Occipital lobe (tissue), 2 donors: ENCODE data around the gene NOS2. TPM values are rescaled to one million over a fixed set of nuclear protein-coding genes. Genes with fewer than 3 reads are reported as not detected.
"Not testable (repeated sequence)": the region's sequence is repeated elsewhere in the genome, so short reads cannot be mapped to it uniquely, and the experiment has no call there.

ENCODE experiments used
- DNase-seq: peaks from one replicate; lab custom pipeline; 2025; lab: John Stamatoyannopoulos, UW
- total RNA-seq: library from RNA; depleted of rRNA; stranded (reverse); fragments of >200 nt; gene quantifications from one replicate; pipeline ENCODE4 v1.2.3, GENCODE V29; 2014

NOS2 gene
- total RNA-seq, result 0.47 TPM

DNA sequence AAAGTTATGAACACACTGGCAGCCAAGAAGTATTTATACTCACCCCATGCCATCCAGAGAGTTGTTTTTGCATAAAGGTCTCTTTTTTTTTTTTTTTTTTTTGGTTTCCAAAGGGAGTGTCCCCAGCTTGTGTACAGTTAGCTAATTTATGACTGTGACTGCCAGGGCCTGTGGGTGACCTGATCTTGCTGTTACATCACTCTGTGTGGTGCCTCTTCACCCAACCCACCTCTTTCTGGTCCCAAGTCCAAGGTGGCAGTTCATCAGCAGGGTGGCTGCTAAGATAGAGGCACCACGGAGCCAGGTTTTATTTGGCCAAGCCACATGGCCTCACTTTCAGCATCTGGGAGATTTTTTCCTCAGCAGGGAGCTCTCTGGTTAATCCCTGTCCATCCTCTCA is at the start of gene NOS2:
Gene NOS2 (minus strand): TSS at position 8 of the 400 bp plus-strand sequence. CDS start 1,720 bp downstream, outside the sequence.
- no peak for DNase-seq

DNA sequence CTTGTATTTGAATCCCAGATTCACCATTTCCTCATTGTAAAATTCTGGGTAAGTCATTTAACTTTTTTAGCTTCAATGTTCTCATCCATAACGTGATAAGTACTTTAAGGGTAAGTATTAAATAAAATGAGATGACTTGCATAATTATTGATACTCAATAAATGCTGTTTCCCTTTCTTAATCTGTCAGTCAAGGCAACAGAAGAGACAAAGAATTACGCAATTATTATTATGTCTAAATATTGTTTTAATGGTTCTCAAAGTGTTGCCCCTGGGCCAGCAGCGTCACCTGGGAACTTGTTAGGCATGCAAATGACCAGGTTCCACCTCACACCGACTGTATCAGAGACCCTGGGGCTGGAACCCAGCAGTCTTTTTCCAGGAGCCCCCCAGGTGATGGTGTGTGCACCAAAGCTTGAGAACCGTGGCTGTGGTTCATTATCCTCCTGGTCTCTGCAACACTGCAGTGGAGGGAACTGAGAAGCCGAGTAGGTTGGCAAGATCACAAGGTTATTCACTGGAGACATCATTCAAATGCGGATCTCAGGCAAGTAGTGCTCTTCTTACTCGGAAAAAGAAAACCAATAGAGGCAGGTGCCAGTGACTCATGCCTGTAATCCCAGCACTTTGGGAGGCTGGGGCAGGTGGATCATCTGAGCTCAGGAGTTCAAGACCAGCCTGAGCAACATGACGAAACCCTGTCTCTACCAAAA is 49.3 kb upstream of the NOS2 start:
- DNase-seq, result no peak

DNA sequence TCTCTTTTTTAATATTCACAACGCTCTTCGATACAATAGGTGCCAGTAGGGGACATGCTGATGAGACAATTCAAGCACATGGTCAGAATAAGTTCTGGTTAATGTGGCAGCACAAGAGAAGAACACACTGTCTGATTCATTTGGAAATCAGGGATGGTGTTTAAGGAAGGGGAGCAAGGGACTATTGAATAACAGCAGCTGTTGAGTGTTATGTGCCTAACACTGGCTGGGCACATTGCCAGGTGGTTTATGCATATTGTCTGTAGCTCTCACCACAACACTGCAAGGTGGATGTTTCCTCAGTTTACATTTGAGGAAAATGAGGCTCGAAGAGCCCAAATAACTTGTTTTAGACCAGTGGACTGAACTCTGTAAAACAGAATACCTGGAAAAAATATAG is 48.6 kb upstream of the NOS2 start:
- no peak for DNase-seq

DNA sequence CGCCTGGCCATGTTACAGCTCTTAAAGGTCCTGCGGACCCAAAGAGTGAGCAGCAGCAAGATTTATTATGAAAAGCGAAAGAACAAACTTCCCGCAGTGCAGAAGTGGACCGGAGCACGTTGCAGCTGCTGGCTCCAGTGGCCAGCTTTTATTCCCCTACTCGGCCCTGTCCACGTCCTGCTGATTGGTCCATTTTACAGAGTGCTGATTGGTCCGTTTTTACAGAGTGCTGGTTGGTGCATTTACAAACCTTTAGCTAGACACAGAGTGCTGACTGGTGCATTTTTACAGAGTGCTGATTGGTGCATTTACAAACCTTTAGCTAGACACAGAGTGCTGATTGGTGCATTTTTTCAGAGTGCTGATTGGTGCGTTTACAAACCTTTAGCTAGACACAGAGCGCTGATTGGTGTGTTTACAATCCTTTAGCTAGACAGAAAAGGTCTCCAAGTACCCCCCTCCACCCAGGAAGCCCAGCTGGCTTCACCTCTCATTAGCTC is 46.5 kb upstream of the NOS2 start:
- DNase-seq, result not testable (repeated sequence)

DNA sequence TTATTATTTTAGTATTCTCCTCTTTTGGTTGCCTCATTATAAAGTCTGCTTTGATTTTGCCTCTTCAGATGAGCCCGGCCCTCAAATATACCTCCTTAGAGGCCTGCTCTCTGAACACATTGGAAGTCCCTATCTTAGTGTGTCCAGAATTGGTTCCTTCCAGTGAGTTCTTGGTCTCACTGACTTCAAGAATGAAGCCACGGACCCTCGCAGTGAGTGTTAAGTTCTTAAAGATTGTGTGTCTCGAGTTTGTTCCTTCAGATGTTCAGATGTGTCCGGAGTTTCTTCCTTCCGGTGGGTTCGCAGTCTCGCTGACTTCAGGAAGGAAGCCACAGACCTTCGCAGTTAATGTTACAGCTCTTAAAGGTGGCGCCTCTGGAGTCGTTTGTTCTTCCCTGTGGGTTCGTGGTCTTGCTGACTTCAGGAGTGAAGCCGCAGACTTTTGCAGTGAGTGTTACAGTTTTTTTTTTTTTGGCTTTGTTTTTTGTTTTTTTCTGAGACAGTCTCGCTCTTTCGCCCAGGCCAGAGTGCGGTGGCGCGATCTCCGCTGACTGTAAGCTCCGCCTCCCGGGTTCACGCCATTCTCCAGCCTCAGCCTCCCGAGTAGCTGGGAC is 45.8 kb upstream of the NOS2 start:
- no peak for DNase-seq

DNA sequence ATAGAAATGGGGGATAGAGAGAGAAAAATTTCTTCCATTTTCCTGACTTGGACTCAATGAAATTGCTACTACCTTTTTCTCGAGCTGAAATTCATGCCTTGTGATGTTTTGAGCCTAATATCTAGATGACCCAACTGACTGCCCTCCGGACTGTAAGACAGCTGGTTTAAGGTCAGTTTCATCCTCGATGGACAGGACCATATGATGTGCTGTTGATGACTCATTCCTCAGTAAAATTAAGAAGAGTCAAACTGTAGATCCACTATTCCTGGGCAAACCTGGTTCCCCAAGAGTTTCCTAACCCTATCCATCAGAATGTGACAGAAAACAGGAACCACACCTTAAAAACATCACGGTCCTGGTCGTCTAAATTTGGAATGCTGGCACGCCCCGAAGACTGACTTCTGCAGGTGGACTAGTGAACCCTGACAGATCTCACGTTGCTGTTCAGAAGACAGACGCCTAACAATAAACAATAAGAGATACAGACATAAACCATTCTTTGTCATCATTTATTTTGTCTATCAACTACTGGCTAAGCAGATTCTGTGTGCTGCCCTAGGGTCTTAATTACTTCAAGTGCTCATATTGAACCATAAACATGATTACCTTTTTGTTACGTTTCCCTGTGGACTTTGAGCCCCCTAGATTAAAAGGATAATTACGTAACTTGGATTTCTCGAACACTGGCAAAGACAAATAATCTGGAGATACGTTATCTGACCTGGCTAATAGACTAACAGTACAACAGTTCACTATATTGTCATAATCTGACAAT is 45.1 kb upstream of the NOS2 start:
- no peak for DNase-seq

DNA sequence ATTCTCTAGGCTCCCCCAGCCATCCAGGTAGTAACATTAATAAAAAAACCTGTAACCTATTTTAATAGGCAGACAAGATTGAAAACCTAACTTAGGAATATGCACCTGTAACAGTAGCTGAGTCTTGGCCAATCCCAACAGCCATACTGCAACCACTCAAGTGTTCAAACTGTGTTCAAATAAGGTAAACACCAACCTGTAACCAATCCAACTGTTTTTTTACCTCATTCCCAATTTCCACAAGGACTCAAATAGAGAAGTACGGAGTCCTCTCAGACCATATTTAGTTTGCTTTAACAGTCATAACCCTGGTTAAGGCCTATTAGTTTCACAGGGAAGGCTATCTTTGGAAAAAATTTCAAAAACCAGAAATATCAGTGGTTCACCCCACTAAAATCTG is 40.4 kb upstream of the NOS2 start:
- DNase-seq, result no peak

DNA sequence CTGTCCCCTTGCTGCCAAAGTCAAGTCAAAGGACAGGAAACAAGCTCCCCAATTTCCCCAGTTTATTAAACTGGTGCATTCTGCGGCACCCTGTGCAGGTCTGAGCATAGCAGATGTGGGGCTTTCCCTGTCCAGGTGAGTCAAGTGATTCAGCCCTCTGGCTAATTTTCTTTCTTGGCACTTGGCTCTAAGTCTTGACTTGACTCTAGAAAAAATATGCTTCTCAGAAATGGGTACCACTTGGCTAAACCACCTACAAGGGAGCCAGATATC is 40.0 kb upstream of the NOS2 start:
- not testable (repeated sequence) for DNase-seq

DNA sequence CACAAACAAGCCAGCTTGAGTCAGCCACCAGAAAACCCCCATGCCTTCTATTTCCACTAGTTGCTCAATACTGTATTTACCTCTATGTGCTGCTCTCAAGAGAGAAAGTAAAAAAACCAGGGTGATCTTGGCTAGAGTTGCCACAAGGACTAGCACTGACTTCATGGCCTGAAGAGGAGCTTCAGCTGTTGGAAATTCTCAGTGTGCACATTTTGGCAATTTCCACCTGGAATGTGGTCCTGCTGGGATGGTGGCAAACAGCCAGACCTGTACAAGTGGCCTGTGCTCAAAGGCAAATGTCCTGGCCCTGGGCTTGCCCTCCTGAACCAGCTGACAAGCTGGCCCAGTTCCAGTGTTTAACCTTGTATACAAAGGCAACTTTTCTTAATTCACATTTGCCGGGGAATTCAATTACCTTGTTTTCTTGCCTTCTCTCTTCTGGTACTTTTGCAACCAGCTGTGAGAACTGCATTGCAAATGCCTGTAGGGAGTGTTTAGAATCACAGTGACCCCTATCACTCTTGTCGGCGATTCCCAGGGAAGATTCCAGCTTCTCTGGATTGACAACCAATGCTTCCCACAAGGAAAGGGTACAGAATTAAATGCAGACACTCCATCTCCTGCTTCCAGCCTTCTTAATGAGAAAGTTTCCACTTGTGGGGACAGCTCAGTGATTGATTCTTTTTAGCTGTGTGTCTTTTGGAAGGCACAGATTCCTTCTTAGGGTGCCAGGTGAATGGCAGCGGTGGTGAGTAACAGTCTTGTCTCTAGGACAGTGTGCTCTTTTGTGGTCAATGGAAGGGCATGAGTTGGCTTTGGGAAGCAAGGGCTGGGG is 39.5 kb upstream of the NOS2 start:
- not testable (repeated sequence) for DNase-seq

DNA sequence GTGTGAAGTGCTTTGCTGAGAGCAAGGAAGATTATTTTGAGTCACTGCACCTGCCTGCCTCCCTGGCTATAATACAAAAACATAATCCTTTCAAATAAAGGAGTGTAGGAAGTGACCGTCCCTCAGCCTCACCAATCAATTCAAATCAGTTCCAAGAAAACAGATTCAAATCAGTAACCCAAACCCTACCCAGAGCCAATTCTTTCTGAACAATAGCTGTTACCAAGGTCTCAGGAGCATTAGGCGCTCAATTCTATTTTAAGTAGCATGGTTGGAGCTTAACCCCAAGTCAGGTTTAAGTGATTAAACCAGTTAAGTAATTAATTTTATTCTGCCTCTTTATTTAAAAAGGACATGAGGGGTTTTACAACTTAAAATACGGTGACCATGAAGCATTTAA is 38.3 kb upstream of the NOS2 start:
- not testable (repeated sequence) for DNase-seq

DNA sequence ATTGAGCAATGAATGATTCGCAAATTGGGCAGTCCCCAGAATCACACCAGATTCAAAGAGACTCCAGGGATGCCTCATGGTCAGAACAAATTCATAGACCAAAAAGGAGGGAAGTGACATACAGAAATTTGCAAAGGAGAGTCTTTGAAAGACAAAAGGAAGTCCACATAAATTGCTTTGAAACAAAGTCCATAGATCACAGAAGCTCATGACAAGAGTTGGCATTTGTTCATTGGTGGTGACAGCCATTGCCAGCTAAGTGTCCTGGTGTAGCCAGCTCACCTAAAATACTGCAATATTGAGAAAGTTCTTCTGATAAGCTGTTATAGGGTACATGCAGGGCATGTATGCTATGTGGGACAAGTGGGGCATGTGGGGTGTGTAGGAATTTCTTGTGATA is 37.4 kb upstream of the NOS2 start:
- DNase-seq, result not testable (repeated sequence)

DNA sequence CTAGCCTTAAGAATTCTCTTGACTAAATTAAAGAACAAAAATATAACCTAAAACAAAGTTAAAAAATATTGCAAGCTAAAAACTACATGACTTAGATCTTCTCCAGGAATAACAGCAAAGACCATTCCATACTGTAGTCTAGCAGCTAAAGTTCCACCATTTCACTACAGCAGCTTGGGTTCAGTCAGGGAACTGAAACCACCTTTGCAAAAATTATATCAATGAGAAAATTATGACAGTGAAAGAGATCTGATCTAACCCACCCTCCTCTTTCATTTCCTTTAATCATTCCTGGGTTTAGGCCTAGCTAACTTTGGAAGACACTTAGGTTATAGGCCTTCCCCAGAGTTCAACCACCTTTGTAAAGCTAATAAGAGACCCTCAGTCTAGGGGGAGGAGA is 36.3 kb upstream of the NOS2 start:
- no peak for DNase-seq

DNA sequence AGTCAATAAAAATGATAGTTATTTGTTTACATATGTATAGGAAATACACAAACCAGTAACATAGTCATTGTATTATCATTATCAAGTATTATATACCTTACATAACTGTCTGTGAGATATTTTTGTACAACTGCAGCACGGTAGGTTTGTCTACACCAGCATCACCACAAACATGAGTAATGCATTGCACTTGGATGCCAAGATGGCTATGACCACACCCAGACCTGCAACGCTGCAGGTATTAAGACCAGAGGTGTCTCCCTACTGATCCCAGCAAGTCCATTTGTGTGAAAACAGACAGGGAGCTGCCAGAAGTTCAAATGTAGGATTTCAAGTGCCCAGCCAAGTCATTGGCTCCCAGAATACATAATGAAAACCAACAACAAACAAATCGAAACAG is 34.2 kb upstream of the NOS2 start:
- no peak for DNase-seq

DNA sequence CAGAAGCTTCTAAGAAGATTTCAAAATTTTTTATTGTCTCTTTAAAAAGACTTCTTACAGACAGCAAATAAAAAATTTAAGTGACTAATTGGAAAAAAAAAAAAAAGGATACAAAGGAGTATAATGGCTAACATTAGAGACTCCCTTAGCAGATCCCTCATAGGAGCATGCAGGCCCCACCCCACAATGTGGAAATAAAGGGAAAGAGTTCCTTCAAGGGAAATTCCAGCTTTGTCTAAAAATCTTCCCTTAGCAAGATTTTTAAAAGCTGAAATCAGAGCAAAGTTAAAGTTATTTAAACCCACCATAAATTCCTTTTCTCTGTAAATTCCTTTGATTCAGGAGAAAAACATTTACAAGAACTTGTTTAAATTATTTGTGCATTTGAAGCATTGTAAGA is 32.5 kb upstream of the NOS2 start:
- DNase-seq, result no peak

DNA sequence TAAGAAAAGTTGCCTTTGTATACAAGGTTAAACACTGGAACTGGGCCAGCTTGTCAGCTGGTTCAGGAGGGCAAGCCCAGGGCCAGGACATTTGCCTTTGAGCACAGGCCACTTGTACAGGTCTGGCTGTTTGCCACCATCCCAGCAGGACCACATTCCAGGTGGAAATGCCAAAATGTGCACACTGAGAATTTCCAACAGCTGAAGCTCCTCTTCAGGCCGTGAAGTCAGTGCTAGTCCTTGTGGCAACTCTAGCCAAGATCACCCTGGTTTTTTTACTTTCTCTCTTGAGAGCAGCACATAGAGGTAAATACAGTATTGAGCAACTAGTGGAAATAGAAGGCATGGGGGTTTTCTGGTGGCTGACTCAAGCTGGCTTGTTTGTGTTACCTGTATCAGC is 29.6 kb upstream of the NOS2 start:
- not testable (repeated sequence) for DNase-seq

DNA sequence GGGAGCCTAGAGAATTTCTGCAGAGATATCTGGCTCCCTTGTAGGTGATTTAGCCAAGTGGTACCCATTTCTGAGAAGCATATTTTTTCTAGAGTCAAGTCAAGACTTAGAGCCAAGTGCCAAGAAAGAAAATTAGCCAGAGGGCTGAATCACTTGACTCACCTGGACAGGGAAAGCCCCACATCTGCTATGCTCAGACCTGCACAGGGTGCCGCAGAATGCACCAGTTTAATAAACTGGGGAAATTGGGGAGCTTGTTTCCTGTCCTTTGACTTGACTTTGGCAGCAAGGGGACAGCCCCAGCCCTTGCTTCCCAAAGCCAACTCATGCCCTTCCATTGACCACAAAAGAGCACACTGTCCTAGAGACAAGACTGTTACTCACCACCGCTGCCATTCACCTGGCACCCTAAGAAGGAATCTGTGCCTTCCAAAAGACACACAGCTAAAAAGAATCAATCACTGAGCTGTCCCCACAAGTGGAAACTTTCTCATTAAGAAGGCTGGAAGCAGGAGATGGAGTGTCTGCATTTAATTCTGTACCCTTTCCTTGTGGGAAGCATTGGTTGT is 28.9 kb upstream of the NOS2 start:
- DNase-seq, result not testable (repeated sequence)

DNA sequence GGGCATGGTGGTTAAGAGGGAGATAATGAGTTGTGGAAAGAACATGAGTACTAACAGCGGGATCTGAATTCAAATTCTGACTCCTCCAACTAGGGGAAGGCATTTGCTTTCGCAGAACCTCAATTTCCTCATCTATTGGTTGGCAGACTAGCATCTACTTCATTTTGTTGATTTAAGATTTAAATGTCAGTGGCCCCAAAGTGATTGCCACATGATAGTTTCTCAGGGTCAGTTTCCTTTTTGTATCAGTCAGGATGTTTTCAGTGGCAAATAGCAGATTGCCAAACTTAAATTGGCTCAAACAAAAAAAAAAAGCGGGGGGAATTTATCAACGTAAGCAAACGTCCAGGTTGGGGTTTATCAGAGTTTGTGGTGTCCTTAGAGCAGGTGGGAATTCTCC is 25.1 kb upstream of the NOS2 start:
- DNase-seq, result no peak

DNA sequence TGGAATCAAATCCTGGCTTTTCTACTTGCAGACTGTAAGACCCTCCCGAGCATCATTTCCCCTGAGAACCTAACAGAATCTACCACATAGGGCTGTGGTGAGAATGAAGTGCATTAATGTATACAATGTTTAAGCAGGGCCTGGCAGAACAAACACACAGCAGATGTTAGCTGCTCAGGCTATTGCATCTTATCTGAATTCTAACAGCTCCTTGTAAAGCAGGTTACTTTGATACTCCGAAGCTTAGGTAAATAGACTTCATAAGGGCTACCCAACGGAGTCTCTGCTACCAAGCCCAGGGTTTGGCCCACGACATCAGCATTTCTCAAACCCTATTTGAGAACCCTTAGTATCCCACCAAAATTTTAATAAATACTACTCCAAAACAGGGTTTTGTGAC is 24.4 kb upstream of the NOS2 start:
- DNase-seq, result no peak

DNA sequence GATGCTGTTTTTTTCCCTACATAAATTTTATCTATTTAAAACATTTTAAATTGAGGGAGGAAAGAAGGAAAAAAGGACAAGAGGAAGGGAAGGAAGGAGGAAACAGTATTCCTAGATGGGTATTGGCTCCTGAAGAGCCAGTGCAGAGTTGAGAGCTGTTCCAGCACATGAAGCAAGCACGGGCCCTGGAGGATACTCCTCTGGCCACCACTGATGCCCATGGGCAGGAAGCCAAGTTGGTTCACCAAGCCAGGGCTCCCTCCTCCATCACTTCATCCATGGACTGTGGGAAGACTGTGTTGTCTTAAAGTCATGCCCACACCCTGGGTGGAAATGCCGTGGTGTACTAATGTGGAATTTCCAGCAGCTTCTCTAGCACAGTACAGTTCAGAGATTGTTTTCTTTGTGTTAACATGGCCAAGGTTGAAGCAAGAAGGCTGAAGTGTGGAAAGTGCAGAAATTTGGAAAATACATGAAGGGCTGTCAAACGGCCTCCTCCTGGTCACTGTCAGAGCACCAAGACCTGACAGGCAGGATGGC is 23.9 kb upstream of the NOS2 start:
- no peak for DNase-seq

DNA sequence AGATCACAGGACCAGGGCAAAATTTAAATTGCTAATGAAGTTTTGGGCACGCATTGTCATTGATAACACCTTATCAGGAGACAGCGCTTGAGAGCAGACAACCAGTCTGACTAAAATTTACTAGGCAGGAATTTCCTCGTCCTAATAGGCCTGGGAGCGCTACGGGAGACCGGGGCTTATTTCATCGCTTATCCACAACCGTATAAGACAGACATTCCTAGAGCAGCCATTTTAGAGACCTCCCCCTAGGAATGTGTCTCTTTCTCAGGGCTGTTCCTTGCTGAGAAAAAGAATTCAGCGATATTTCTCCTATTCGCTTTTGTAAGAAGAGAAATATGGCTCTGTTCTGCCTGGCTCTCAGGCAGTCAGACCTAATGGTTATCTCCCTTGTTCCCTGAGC is 21.8 kb upstream of the NOS2 start:
- DNase-seq, result not testable (repeated sequence)

DNA sequence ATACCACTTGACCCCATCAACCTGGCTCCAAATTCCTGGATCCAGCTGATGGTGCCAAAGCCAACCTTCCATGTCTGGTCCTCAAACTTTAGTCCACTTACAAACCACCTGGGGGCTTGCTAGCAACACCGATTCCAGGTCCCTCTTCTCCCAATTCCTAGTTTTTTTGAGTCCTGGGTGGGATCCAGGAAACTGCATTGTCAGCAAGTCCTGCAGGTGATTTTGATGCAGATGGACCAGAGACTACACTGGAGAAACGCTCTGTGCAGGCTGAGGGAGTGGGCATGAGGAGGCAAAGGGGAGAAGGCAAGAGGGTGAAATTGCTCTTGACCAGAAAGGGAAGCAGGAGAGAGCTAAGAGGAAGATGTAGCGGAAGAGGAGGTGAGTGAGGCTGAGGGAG is 21.0 kb upstream of the NOS2 start:
- no peak for DNase-seq
